Activated naive CD4-positive, alpha-beta T cell treated with anti-CD3 and anti-CD28 coated beads, Interleukin-2, amount 50 U/mL, for 16 hours (primary cell): Measurements from ENCODE around the gene HMCN2.

Experiments used
- DNase-seq: peaks from one replicate; pipeline ENCODE4 v3.0.0-alpha.2; 2020

Gene HMCN2, protein sequence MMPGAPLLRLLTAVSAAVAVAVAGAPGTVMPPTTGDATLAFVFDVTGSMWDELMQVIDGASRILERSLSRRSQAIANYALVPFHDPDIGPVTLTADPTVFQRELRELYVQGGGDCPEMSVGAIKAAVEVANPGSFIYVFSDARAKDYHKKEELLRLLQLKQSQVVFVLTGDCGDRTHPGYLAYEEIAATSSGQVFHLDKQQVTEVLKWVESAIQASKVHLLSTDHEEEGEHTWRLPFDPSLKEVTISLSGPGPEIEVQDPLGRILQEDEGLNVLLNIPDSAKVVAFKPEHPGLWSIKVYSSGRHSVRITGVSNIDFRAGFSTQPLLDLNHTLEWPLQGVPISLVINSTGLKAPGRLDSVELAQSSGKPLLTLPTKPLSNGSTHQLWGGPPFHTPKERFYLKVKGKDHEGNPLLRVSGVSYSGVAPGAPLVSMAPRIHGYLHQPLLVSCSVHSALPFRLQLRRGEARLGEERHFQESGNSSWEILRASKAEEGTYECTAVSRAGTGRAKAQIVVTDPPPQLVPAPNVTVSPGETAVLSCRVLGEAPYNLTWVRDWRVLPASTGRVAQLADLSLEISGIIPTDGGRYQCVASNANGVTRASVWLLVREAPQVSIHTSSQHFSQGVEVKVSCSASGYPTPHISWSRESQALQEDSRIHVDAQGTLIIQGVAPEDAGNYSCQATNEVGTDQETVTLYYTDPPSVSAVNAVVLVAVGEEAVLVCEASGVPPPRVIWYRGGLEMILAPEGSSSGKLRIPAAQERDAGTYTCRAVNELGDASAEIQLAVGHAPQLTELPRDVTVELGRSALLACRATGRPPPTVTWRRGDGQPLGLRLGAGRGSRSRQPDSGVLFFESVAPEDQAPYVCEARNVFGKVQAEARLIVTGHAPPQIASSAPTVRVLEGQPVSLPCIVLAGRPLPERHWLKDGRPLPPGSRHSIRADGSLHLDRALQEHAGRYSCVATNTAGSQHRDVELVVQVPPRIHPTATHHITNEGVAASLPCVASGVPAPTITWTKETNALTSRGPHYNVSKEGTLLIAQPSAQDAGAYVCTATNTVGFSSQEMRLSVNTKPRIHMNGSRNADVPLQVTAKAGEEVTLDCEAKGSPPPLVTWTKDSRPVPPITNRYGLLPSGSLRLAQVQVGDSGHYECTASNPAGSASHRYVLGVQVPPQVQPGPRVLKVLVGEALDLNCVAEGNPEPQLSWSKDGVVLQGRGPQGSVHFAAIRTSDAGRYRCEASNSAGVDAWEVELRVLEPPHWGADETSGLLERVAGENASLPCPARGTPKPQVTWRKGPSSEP (N-terminal part only)

DNA sequence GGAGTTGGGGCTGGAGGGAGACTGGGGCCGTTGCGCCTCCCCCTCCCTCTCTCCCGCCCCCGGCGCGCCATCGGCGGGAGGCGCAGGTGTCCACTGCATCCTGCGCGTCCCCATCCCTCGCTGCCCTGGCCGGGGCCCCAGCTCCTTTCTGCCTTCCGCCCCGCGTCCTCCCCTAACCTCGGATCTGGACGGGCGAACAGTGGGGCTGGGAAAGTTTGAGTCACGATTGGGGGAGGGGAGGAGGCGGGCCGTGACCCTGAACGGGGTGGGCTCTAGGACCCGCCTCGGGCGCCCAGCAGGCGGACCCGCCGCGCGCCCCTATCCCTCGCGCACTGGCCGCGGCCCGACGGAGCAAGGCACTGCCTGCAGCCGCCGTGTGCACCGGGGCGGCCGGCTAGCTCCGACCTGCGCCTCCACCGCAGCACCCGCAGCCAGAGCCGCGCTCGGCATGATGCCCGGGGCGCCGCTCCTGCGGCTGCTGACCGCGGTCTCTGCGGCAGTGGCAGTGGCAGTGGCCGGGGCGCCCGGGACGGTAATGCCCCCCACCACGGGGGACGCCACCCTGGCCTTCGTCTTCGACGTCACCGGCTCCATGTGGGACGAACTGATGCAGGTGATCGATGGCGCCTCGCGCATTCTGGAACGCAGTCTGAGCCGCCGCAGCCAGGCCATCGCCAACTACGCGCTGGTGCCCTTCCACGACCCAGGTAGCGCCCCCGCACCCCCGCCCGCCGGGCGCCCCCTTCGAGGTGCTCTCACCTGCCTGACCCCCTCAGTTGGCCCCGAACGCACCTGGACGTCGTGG lies at the start of gene HMCN2:
HMCN2 (plus strand) TSS at position 330 of the 805 bp plus-strand sequence; CDS start at position 449, 119 bp downstream.
- DNase-seq: no peak

DNA sequence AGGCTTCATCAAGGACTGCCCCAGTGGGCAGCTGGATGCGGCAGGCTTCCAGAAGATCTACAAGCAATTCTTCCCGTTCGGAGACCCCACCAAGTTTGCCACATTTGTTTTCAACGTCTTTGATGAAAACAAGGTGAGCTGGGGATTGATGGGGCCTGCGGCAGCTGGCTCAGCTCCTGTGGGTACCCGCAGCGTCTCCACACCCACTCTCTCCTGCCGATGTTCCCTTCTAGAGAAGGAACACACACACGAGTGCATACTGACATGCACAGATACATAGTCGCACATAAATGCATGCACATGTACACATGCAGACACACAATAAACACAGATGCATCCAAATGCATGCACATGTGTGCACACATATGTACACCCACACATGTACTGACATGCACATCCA lies 47.7 kb upstream of the HMCN2 start:
- no peak for DNase-seq

DNA sequence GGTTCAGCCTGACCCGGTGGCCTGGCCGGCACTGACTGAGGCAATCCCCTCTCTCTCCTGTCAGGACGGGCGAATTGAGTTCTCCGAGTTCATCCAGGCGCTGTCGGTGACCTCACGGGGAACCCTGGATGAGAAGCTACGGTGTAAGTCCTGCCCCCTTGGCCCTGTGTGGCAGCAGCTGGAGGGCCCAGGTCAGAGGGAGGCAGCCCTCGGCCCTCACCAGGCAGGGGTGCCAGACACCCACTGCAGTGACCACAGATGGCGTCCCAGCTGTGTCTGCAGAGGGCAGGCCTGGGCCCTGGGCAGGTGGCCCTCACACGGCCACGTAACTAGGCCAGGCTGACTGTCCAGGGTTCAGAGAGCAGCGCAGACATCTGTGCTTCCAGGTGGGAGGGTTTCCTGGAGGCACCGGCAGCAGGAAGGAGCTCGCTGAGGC lies 45.9 kb upstream of the HMCN2 start:
- no peak for DNase-seq

DNA sequence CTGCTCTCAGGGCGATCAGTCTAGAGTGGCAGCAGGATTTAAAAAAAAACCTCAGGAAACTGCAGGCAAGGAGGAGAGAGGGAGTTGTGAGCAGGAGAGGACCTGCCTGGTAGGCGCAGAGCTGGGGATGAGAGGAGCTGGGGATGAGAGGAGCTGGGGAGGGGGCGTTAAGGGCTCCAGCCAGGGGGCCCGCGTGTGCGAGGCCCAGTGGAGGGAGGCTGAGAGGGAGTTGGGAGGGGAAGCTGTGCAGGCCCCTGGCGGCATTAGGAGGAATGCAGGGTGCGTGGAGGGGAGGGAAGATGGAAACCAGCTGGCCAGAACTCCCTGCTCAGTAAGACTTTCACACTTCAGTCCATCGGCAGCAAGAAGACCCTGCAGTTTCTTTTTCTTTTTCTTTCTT lies 45.2 kb upstream of the HMCN2 start:
- DNase-seq: no peak

DNA sequence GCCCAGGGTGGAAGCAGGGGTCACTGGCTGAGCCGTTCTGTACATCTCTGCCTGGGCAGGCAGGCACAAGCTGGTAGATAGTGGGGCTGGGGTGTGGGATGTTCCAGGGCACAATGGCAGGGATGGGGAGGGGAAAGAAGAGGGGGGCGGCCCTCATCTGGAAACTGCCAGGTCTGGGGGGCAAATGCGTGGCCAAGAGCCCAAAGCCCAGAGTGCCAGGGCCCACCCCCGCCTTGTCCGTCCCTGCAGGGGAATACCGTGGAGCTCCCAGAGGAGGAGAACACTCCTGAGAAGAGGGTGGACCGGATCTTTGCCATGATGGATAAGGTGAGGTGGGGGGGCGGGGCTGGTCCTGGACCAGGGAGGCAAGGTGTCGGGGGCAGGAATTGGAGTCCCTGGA lies 42.7 kb upstream of the HMCN2 start:
- DNase-seq: no peak

DNA sequence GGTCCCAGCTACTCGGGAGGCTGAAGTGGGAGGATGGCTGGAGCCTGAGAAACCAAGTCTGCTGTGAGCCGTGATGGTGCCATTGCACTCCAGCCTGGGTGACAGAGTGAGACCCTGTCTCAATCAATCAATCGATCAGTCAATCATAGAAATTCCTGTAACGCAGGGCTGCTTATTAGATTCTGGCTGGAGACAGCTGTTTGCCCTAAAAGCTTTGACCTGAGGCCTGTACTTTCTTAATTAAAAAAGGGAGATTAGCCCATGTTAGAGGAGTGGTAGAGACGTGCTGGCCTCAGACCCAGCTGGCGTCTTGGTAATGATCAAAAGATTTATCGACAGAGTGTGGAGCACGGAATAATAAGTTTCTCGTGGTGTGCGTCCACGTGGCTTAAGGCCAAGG lies 40.5 kb upstream of the HMCN2 start:
- no peak for DNase-seq

DNA sequence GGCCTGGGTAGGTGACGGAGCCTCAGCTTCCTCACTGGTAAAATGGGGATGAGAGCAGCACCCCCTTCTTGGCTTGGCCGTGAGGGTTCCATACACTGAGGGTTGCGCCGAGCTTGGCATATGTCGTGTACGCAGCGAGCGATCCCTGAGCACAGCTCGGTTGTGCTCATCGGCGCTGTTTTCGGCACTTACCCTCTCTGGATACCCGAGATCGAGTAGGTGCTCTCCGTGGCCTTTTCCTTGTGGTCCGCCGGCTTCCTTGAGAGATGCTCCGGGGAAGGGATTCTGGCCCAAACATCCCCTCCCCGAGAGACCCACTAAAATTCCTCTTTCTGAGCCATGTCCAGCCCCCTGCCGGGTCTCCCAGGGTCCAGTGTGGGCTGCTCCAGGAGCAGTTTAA lies 40.0 kb upstream of the HMCN2 start:
- DNase-seq: no peak

DNA sequence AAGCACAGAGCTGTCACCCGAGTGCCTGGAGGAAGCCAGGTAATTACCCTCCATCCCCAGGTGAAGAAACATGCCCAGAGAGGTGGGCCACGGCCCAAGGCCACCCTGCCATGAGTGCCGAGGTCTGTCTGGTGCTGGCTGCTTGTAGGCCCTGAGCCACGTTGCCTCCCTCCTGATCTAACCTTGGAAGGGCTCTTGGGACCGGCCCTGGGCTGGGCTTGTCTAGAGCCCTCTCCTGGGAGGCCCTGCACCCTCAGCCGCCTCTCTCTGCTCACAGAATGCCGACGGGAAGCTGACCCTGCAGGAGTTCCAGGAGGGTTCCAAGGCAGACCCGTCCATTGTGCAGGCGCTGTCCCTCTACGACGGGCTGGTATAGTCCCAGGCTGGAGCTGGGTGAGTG lies 39.4 kb upstream of the HMCN2 start:
- DNase-seq: no peak

DNA sequence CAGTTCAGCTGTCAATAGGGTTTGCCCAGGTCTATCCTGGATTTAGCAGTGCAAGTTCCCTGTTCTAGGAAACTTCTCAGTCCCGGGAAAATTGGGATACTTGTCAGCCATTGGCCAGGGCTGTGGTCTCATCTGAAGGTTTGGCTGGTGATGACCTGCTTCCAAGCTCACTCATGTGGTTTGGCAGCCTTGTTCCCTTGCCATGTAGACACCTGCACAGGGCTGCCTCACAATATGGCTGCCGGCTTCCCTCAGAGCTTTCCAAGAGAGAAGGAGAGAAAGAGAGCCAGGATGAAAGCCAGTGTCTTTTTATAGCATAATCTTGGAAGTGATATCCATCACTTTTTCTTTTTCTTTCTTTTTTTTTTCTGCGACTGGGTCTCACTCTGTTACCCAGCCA lies 37.7 kb upstream of the HMCN2 start:
- no peak for DNase-seq

DNA sequence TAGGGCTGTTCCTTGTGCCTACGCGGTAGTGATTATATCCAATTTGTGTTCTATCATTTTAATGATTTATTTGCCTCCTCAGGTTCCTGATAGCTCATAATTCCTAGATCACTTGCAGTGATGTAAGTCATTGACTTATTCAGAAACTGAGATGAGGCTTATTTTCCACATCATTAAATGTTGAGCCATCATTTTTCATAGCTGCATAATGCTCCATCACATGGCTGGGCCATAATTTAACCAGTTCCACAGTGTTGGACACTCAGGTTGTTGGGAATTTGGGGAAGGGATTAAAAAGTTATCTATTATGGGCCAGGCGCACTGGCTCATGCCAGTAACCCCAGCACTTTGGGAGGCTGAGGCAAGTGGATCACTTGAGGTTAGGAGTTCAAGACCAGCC lies 35.8 kb upstream of the HMCN2 start:
- no peak for DNase-seq

DNA sequence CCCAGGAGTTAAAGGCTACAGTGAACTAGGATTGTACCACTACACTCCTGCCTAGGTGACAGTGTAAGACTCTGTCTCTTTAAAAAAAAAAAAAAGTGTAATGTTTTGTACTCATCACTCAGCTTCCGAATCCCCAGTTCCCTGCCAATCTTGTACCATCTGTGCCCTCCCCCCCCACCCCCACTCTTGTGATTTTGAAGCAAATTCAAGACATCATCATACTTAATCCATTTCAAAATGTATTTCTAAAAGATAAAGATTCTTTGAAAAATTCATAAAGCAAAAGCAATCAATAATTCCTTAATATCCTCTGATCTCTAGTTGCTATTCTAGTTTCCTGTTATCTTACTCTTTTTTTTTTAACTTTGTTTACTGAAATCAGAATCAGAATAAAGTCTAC lies 34.9 kb upstream of the HMCN2 start:
- no peak for DNase-seq

DNA sequence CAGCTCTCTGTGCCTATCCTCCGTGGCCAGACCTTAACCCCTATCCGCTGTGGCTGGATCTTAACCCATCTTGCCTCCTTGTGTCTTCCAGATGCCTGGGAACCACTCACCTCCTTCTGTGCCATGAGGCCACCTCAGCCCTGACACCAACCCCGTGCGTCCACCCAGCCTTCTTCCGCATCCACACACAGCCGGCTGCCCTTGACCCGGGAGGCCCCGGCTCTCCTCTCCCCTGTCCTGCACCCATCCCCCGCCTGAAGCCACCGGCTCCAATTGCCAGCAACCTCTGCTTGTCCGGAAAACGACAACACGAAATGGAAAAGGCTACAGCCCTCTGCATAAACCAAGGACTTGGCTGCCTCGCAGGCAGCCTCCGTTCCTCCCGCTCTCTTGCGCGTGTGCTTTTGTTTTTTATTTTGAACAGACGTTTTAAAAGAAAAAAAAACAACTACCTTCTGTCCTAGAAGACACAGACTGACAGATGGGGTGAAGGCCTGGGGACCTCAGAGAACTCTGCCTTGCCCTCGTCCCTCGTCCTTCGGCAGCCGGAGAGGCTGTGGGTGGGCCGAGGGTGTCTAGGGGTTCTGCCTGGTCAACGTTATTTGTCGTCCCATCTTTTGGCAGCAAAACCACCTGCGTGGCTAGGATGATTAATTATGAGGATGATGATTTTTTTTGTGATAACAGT lies 32.5 kb upstream of the HMCN2 start:
- DNase-seq: no peak

DNA sequence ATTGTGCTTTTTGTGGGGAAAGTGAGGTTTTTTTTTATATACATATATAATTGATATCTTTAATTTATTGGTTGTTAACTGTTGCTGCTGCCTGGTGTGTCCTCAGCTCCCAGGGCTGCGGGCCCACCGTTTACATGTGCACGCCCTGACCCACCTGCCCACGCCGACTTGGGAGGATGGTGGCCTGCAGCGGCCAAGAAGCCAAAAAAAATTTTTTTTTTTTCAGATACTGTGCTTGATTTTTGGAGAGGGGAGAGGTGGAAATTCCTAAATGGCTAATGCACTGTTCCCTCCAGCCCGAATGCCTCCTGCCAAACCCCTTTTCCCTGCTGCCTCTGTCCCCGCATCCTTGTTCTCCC lies 32.0 kb upstream of the HMCN2 start:
- DNase-seq: no peak

DNA sequence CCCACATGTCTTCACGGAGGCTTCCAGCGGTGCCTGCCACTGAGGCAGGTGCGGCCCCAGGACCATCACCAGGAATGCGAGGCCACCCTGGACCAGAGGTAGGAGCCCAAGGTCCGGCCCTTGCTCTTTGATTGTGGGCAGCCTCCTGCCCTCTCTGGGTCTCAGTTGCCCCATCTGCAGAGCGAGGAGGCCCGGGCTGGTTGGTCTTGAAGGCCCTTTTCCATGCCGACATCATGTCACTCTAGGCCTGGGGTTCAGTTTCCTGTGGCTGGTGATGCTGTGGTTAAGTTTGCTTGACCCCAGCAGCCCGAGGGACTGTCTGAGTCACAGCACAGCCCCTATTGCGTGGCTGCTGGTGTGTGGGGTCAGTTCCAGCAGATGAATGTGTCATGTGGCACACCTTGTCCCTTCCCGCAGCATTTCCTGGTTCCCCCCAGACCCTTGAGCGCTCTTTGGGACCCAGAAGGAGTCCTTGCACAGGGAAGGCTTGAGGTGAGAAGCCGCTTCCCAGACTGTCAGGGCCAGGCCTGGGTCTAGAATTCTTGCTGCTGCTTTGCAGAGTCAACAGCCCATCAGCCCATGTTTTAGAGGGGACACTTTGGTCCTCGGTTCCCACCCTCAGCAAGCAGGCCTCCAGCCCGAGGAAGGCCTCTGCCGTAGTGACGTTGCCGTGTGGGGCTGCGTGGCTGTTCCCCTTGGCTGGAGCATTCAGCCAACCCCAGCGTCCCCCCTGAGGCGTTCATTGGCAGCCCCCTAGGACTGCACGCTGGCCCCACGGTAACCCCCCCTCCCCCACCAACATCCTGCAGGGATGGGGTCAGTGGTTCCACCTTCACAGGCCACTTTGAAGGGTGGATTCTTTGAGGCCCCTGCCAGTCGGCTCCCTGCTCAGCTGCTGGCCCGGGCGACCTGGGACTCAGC lies 31.0 kb upstream of the HMCN2 start:
- DNase-seq: no peak

DNA sequence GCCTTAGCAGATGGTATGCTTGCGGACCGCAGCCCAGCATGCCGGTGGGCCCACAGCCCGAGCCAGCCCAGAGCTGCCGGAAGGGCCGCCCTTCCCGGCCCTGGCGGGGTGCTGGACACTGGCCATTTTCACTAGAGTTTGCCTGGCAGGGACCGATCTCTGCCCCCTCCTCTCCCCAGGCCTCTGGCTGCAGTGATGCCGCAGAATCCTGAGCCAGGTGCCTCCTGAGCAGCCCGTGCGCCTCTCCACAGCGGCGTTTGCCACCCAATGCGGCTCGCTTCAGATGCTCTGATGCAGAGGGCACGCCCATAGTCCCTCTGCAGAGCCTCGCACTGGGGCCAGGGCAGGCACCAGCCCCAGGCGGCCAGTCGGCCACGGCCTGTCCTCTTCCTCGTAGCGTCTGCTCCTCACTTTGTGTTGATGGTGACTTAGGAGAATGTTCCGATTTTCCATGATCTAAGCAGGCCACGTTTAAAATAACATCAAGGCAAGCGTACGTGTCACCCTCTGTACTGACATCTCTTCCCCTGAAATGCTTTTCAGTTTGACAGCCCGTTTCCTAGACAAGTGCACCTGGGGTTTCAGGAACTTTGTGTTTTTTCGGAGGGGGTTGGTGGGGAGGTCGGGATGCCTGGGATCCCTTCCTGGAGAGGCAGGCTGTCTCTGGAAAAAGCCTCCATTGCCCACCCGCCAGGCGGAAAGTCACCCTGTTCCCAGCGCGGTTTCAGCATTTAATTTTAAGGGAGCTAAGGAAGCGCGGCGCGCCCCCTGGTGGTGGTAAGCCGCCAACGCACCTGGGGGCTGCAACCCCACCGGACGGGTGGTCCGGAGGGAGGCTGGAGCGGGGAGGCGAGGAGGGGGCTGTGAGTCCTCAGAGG lies 29.8 kb upstream of the HMCN2 start:
- DNase-seq: peak; percentile 65

DNA sequence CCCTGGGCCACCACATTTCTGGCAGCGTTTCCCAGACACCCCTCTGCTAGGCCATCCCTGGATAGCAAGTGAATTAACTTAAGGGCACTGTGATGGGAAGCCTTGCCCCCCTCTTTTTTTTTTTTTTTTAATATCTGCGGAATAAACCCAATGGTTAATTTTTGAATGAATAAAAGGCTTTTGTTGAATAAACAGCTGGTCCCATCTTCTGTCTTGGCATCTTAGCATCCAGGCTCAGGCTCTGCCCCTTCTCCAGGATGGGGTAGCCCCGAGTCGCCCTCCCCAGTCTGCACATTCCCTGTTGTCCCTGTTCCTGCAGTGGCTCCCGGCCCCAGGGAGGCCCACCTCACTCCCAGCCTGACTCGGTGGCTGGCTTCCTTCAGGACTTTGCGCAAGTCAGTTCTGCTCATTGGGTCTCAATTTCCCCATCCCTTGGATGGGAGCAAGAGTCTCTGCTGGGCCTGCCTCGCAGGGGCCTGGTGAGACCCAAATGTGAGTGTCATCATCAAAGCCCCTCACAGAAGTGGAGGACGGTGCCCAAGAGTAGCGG lies 29.0 kb upstream of the HMCN2 start:
- no peak for DNase-seq

DNA sequence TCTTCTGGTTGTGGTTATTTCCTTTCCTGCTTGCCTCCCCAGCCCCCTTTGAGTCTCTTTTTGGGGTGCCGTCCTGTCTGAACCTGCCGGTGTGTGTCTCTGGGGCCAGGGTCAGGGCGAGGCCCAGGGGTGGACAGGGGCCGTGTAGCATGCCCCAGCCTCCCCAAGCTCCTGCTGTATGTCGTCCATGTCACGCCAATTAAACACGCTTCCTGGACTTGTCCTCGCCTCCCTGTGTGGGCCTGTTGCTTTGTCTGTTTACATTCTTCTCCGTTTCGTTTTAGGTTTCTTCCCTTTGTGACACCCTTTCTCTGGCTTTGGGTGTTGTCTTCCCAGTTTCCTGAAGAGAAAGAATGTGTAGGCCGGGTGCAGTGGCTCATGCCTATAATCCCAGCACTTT lies 28.5 kb upstream of the HMCN2 start:
- DNase-seq: no peak

DNA sequence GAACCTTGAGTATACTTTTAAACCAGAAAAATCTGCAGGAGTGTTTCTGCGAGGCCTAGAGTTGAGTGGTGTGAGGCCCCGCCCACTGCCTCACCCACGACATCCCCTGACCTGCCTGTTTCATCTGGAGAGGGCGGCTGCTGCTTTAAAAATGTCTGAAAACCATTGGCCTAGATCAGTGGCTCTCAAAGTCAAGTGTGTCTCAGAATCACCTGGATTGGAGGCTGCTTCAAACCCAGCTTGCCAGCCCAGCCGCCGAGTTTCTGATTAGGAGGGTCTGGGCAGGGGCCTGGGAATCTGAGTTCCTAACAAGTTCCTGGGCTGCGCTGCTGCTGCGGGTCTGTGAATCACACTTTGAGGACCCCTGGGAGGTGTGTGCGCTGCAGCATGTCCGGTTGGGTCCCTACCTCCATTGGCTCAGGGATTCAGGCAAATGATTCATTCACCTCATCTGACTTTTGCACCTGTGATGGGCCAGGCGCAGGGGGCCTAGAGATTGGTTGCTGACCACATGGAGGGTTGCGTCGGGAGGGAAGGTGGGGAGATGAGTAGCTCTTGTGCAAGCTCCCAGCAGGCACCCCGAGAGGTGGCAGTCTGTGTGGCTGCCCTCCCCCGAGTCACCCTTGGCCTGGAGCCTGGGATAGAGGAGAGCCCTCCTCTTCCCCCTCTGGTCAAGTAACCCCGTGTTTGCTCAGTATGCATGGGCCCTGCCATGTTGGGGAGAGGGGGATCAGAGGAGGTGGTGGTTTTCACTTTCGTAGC lies 27.6 kb upstream of the HMCN2 start:
- no peak for DNase-seq

DNA sequence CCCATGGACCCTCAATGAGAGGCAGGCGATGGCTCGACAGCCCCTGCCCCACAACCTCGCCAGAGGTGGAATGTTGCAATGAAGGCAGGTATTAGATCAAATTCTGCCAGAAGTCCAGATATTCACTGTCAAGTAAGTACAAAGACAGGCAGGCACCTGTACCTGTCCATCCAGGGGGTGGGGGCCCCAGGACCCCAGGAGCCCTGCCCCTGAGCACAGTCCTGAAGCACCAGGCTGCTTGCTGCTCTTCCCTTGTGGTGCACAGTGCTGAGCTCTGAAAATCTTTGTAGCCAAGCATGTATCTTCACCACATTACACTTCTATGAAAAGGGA lies 26.2 kb upstream of the HMCN2 start:
- DNase-seq: no peak
